HCT116 (cell line): Measurements from ENCODE around the gene SERPIND1.

Experiments
- CEBPB ChIP-seq: IDR thresholded peaks from 2 replicates; pipeline ENCODE4 v1.6.1; 2012; ENCODE audit warnings: low read depth
- CTCF ChIP-seq, 3 experiments: fragments of 200-600 bp in 1 of 3; sonication (generic) in 1 of 3; IDR thresholded peaks in 2 of 3; conservative IDR thresholded peaks in 1 of 3; 2 replicates each; pipeline ENCODE4 v1.5.1; 2012 to 2017; ENCODE audit warnings: low read depth in 2 of 3, low read length in 2 of 3, antibody characterized with exemption in 1 of 3, borderline replicate concordance in 1 of 3, control low read depth in 1 of 3, mild to moderate bottlenecking in 1 of 3, mixed read lengths in 1 of 3, mixed run types in 1 of 3, moderate library complexity in 1 of 3; ENCODE audit not compliant: insufficient read depth in 1 of 3
- EGR1 ChIP-seq: IDR thresholded peaks from 2 replicates; pipeline ENCODE4 v1.6.1; 2012; ENCODE audit warnings: low read depth
- EZH2 ChIP-seq: fragments of 200-600 bp; sonication (generic); IDR thresholded peaks from 2 replicates; pipeline ENCODE4 v1.6.1; 2017; ENCODE audit warnings: antibody characterized with exemption, mixed run types
- JUND ChIP-seq: IDR thresholded peaks from 2 replicates; pipeline ENCODE4 v1.6.1; 2012
- POLR2A ChIP-seq: IDR thresholded peaks from 2 replicates; pipeline ENCODE4 v1.7.0; 2011; ENCODE audit warnings: borderline replicate concordance; ENCODE audit not compliant: insufficient read depth, insufficient read length; ENCODE audit errors: extremely low read depth
- REST ChIP-seq: IDR thresholded peaks from 2 replicates; pipeline ENCODE4 v1.6.1; 2012; ENCODE audit warnings: low read depth
- YY1 ChIP-seq: IDR thresholded peaks from 2 replicates; pipeline ENCODE4 v1.6.1; 2011; ENCODE audit warnings: low read length, low read depth, moderate library complexity, mild to moderate bottlenecking; ENCODE audit not compliant: insufficient replicate concordance; ENCODE audit errors: extremely low read depth
- ZFX ChIP-seq: fragments of 450-650 bp; IDR thresholded peaks from 2 replicates; pipeline ENCODE4 v1.6.1; 2017

GRCh38 chr22:20782083-20782482 is 8.2 kb downstream of the SERPIND1 start:
- TF ChIP-seq CTCF (IDR thresholded peaks at IDR 0.05 in 2 of 3, conservative IDR thresholded peaks at IDR 0.05 in 1 of 3; ENCODE audit: borderline replicate concordance in 1 of 3, insufficient read depth in 1 of 3, low read depth in 2 of 3, low read length in 2 of 3): no peak
- TF ChIP-seq POLR2A: no peak
- TF ChIP-seq REST: no peak
- TF ChIP-seq ZFX: no peak
- no peak for TF ChIP-seq YY1
- no peak for TF ChIP-seq EGR1
- no peak for TF ChIP-seq CEBPB
- no peak for TF ChIP-seq JUND
- no peak for TF ChIP-seq EZH2
